IPS-18a (cell line): ENCODE measurements around the gene RPTOR.

Source experiments
- H3K27ac ChIP-seq: one replicate; pipeline ENCODE4 v1.5.1; 2013; ENCODE audit warnings: low read length
- H3K27me3 ChIP-seq: one replicate; pipeline ENCODE4 v1.6.1; 2013; ENCODE audit warnings: mild to moderate bottlenecking, low read length; ENCODE audit not compliant: control insufficient read depth, insufficient read depth
- H3K36me3 ChIP-seq: one replicate; pipeline ENCODE4 v1.6.1; 2013; ENCODE audit warnings: low read depth, low read length; ENCODE audit not compliant: control insufficient read depth
- H3K4me1 ChIP-seq: one replicate; pipeline ENCODE4 v1.6.1; 2013; ENCODE audit warnings: low read depth, low read length; ENCODE audit not compliant: control insufficient read depth
- H3K4me3 ChIP-seq: one replicate; pipeline ENCODE4 v1.5.1; 2013; ENCODE audit warnings: low read length
- H3K9ac ChIP-seq: one replicate; pipeline ENCODE4 v1.6.1; 2013; ENCODE audit warnings: mild to moderate bottlenecking, low read length, moderate library complexity
- H3K9me3 ChIP-seq: one replicate; pipeline ENCODE4 v1.6.1; 2013; ENCODE audit warnings: low read depth, low read length; ENCODE audit not compliant: control insufficient read depth

The RPTOR gene

GRCh38 chr17:81013642-81014041, 469.0 kb downstream of the RPTOR start:
- no peak overlapping the region for H3K4me3 ChIP-seq
- no peaks in the 10 kb centered on the region for H3K27me3 ChIP-seq
- H3K4me1 ChIP-seq = peaks cover 4% of the 10 kb centered on the region
- H3K9ac ChIP-seq = no peak overlapping the region
- H3K36me3 ChIP-seq = no peaks in the 10 kb centered on the region
- H3K9me3 ChIP-seq = no peaks in the 10 kb centered on the region
- H3K27ac ChIP-seq = no peak overlapping the region

GRCh38 chr17:81015136-81015535, 470.5 kb downstream of the RPTOR start:
- no peak overlapping the region for H3K27ac ChIP-seq
- H3K36me3 ChIP-seq = no peaks in the 10 kb centered on the region
- H3K4me1 ChIP-seq = peaks cover 4% of the 10 kb centered on the region
- no peaks in the 10 kb centered on the region for H3K27me3 ChIP-seq
- no peaks in the 10 kb centered on the region for H3K9me3 ChIP-seq
- H3K9ac ChIP-seq = no peak overlapping the region
- H3K4me3 ChIP-seq = no peak overlapping the region
